GM18907 (cell line): ENCODE results near the gene GATA1.

Experiments used
- ATAC-seq: cut with Tn5 transposase; IDR thresholded peaks from one replicate; pipeline ENCODE4 v1.9.1; 2021; ENCODE audit warnings: mild to moderate bottlenecking, moderate library complexity; ENCODE audit not compliant: unreplicated experiment

The GATA1 gene

GRCh38 chrX:48786341-48786800, at the start of gene GATA1:
GATA1 (plus strand) TSS chrX:48786590; CDS start chrX:48791110, 4,520 bp downstream.
- no peak for ATAC-seq

GRCh38 chrX:48736878-48737212, 49.5 kb upstream of the GATA1 start:
- no peak for ATAC-seq

DNA sequence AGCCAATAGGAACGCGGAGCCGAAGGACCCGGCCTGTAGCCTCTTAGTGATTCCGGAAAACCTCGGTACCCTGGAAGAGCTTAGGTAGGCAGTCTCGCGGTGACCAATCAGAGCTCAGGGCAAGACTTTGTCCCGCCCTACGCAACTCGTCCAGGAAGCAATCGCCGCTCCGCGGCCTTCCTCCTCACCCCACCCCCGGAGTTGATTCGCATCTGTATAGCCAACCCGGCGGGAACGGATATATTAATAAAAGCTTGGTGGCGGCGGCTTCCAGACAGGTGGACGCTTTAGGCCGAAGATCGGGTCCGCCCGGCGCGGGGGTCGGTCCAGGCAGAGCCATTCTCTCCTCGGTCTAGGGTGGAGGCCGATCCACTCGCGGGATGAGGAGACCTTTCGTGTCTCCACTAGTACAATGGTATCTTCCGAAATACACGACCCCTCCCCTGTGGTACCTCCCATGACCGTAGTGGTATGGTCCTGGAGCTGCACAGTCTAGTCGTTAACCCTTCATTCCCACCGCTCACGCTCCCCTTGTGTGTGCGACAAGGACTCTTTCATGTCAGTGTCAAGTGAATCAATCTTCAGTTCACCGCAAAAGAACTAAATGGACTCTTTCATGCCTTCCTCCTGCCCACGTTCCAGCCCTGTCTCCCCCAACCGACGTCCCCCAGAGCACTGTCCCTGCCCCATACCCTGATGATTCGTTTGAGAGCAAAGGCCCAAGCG, 49.0 kb upstream of the GATA1 start:
- peak; percentile 97 for ATAC-seq

DNA sequence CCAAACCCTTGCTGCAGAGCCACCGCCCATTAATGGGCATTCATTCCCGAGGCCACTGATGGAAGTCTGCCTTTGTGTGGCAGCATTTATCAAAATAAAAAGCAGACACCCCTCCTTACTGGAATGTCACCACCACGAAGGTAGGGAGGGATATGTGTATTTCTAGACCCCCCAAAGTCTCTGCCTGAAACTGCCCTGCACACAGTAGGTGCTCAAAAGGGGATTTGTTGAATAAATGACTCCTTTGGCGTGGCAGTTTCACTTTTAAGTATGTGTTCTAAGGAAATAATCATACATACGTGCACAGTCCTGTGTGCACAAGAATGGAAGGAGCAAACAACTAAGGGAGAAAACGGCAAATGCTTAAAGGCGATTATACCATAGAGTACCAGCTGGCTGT, 48.5 kb upstream of the GATA1 start:
- ATAC-seq: no peak

- ATAC-seq: no peak
Observed at GRCh38 chrX:48741834-48742233, 44.6 kb upstream of the GATA1 start.

GRCh38 chrX:48745222-48745621, 41.2 kb upstream of the GATA1 start:
- ATAC-seq: no peak

- ATAC-seq: no peak
Observed at GRCh38 chrX:48747415-48748016, 38.9 kb upstream of the GATA1 start.

GRCh38 chrX:48749182-48749581, 37.2 kb upstream of the GATA1 start:
- ATAC-seq: no peak

- ATAC-seq: no peak
Observed at GRCh38 chrX:48751343-48751742, 35.0 kb upstream of the GATA1 start.

GRCh38 chrX:48752498-48752897, 33.9 kb upstream of the GATA1 start:
- ATAC-seq: no peak

DNA sequence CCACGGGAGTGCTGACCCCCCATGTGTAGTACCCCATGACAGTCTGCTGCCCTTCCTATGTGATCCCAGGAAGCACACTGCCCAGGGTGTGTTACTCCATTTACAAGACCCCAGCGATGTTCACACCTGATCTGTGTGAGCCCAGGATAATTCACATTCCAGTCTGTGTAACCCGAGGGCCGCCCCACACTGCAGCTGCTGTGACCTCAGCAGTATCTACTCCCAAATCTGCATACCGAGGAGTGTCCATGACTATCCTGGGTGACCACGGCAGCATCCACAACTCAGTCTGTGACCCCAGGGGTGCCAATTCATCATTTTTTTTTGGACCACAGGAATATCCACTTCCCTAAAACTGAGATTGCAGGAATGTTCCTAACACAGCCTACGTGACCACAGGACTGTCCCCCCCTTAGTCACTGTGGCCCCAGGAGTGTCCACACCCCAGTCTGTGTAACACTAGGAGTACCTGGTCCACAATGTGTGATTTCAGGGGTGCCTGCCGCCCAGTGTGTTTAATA, 32.6 kb upstream of the GATA1 start:
- no peak for ATAC-seq

DNA sequence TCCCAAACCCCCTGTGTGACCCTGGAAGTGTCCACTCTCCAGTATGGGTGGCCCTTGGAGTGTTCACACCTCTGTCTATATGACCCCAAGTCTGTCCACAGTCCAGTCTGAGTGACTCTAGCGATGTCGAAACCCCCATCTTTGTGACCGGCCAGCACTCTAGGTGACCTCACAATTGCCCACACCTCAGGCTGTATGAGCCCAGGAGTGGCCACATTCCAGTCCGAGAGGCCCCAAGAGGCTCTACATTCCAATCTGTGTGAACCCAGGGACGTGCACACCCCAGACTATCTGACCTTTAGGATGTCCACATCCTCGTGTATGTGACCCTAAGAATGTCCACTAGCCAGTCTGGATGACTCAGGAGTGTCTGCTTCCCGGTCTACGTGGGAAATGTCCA, 32.2 kb upstream of the GATA1 start:
- ATAC-seq: no peak

DNA sequence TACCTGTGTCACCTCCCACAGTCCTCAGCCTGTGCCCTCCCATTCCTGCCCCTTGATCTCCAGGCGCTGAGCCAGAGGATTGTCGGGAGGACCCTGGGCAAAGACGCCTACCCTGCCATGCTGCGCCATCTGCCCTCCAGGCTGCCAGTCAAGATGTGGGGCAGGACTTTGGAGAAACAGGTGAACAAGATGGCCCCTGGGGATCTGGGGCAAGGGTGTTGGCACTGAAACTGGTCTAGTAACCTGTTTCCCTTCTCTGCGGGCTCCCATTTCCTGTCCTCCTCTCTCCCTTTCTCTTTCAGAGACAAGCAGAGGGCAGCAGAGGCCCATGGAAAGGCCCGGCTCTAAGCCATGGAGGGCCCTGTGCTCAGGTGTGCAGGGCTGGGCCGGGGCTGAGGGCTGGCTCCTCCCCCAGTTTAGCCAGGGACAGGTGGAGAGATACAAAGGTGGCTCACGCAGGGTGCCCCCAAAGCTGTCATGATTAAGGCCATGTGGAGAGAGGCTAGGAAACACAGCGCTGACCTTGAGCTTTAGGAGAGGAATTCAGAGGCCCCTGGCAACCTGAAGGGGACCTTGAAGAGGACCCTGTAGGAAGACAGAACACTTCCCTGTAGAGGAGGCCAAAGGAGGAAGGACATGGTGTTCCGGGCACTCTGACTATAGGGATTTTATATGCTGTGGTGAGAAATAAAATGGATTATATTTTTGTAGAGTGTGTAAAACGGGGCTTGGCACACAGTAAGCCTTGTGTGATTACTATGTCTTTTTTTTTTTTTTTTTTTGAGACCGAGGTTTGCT, 24.5 kb upstream of the GATA1 start, which contains the start of gene GLOD5:
TSS of gene GLOD5 (plus strand) at position 74 of the 798 bp plus-strand sequence. CDS start at position 118, 44 bp downstream.
- ATAC-seq: no peak

DNA sequence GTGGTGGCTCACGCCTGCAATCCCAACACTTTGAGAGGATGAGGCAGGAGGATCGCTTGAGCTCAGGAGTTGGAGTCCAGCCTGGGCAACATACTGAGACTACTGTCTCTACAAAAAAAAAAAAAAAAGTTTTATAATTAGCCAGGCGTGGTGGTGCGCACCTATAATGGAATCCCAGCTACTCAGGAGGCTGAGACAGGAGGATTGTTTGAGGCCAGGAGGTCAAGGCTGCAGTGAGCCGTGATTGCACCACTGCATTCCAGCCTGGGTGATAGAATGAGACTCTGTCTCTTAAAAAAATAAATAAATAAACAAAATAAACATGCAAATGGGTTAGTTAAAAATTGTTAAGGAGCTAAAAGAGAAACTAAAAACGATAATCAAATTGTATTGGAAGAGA, 17.2 kb upstream of the GATA1 start:
- no peak for ATAC-seq

- ATAC-seq: no peak
Observed at GRCh38 chrX:48770296-48770695, 16.1 kb upstream of the GATA1 start.

- ATAC-seq: no peak
Observed at GRCh38 chrX:48772602-48773001, 13.8 kb upstream of the GATA1 start.

GRCh38 chrX:48776818-48777439, 9.5 kb upstream of the GATA1 start:
- no peak for ATAC-seq

- ATAC-seq: no peak
Observed at GRCh38 chrX:48779399-48779798, 7.0 kb upstream of the GATA1 start.

DNA sequence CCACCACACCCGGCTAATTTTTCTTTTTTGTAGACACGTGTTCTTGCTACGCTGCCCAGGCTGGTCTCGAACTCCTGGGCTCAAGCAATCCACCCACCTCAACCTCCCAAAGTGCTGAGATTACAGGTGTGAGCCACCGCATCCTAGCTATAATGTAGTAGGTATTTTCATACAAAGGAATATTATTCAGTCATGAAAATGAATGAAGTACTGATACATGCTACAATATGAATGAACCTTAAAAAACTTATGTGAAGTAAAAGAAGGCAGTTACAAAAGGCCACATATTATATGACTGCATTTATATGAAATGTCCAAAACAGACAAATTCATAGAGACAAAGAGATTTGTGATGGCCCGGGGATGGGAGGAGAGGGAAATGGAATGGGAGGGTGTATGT, 4.7 kb upstream of the GATA1 start:
- no peak for ATAC-seq

DNA sequence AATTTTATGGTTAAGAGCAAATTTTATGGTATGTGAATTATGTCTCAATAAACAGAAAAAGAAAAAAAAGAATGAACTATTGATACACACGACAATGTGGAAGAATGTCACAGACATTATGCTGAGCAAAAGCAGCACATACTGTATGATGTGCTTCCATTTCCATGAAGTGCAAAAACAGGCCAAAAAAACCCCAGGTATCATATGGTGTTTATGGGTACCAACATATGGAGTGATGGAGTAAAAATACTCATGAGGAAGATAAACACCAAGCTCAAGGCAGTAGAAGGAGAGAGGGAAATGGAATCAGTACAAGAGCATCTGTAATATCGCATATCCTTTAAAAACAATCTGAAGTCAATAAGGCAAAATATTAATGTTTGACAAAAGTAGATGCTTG, 4.2 kb upstream of the GATA1 start:
- no peak for ATAC-seq

- no peak for ATAC-seq
Observed at GRCh38 chrX:48782795-48783194, 3.6 kb upstream of the GATA1 start.
